Stomach (tissue), 9 donors: ENCODE measurements around the gene ADCY5. TPM values are rescaled to one million over a fixed set of nuclear protein-coding genes. Genes with fewer than 3 reads are reported as not detected.
A peak's percentile ranks its signal among the peaks of the same experiment; 100 is the strongest.

Experiments used
- DNase-seq, 2 donors: peaks; one replicate each; pipeline versions ENCODE4 v3.0.0 to v3.0.0-alpha.2; 2013 to 2019
- H3K27ac ChIP-seq, 5 donors: fragments of 200-600 bp in 4 of 5; sonication (generic) in 4 of 5; one replicate each; pipeline ENCODE4 v1.5.1; 2013 to 2019; ENCODE audit warnings: mild to moderate bottlenecking in 1 of 5, moderate library complexity in 1 of 5
- H3K27me3 ChIP-seq, 3 donors: fragments of 200-600 bp; sonication (generic); one replicate each; pipeline ENCODE4 v1.5.1; 2017 to 2019; ENCODE audit warnings: mixed run types in 1 of 3
- H3K36me3 ChIP-seq, 4 donors: fragments of 200-600 bp; sonication (generic); 1 replicate in 3 of 4; 2 replicates in 1 of 4; pipeline ENCODE4 v1.5.1; 2016 to 2019
- H3K4me1 ChIP-seq, 4 donors: fragments of 200-600 bp; sonication (generic); one replicate each; pipeline ENCODE4 v1.5.1; 2016 to 2019
- H3K4me3 ChIP-seq, 4 donors: fragments of 200-600 bp; sonication (generic) in 3 of 4; one replicate each; pipeline ENCODE4 v1.5.1; 2016 to 2019; ENCODE audit warnings: mild to moderate bottlenecking in 1 of 4
- H3K9me3 ChIP-seq, 4 donors: fragments of 200-600 bp; sonication (generic); one replicate each; pipeline ENCODE4 v1.5.1; 2016 to 2019
- EP300 ChIP-seq: sonication (generic); formaldehyde crosslinking; IDR thresholded peaks from one replicate; pipeline ENCODE4 v1.6.1; 2017; ENCODE audit warnings: antibody characterized with exemption
- POLR2A ChIP-seq, 4 donors: fragments of 450-650 bp; IDR thresholded peaks; one replicate each; pipeline ENCODE4 v1.6.1; 2016; ENCODE audit warnings: antibody characterized with exemption in 4 of 4, control low read depth in 2 of 4, mild to moderate bottlenecking in 1 of 4, moderate library complexity in 1 of 4
- POLR2AphosphoS5 ChIP-seq, 3 donors: sonication (generic); formaldehyde crosslinking; IDR thresholded peaks; one replicate each; pipeline ENCODE4 v1.6.1; 2016; ENCODE audit warnings: antibody characterized with exemption in 3 of 3
- WGBS, 5 donors: extraction: QIAGEN DNeasy Blood & Tissue Kit in 3 of 5; methylation state at CpG; one replicate each; pipeline versions ENCODE4 v1.1.5 to v1.1.7; 2013 to 2018; 5-methylcytosine and 5-hydroxymethylcytosine counted together
- intact Hi-C: fragments of 100-400 bp; cut with DNase I; formaldehyde crosslinking; loops from one replicate; pipeline ENCODE4 v1.15.1; 2023; ENCODE audit warnings: low total_unique reads
- polyA plus RNA-seq, 3 donors: library from polyadenylated mRNA; stranded (reverse); fragments of 200-250 nt; gene quantifications; one replicate each; pipeline ENCODE4 v1.2.3, GENCODE V29; 2013
- total RNA-seq, 5 donors: library from RNA; depleted of rRNA; stranded (reverse); fragments of >200 nt; gene quantifications; one replicate each; pipeline versions ENCODE4 v1.1.0 to v1.2.3, GENCODE V29; 2014 to 2016
- TF ChIP-seq, protein P1 (sequence below), 7 experiments: fragments of 450-650 bp in 4 of 7; fragments of 200-600 bp in 3 of 7; sonication (generic) in 3 of 7; IDR thresholded peaks; one replicate each; pipeline ENCODE4 v1.5.1; 2016 to 2019; ENCODE audit warnings: antibody characterized with exemption in 7 of 7, control low read depth in 2 of 7, mild to moderate bottlenecking in 1 of 7
- donor health status: healthy with polysubstance abuse.
- donor health status: Bipolar disorder and iron deficiency.
- donor health status: healthy.

Gene ADCY5
- total and polyA plus RNA-seq, 8 donors, result 1.8 to 79.9 (median 16.3) TPM

DNA sequence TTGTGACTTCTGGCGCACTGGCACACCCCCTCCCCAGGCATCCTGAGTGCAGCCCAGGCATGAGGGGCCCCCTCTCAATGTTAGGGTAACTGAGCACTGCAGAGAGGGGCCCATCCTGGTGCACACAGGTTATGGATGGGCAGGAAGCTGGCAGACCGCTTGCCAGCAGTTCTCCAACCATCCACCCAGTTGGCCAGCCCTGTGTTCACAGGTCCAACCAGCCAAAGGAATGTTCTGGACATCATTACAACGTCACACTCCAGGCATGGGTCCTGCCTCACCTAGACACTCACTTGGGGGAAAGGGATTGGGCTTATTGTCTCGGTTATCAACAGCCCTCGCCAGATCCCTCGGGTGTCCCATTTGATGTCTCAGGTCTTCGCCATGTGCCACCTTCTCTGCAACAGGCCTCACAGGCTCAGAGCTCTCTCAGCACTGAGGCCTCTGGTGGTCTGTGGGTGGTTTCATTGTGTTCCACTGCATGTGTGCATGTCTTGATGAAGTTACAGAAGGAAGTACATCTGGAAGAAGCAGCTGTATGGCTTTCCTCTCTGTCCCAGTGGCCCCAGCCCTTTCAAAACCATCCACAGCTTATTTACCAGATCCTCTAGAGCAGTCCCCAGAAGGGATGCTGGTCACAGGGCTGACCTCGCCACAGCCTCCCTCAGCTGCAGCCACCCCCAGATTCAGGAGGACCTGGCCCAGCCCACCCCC lies 23.7 kb downstream of the ADCY5 start:
- H3K9me3 ChIP-seq, result no peaks in the 10 kb centered on the region
- H3K27ac ChIP-seq, result peak overlapping the region in 3 of 5 donors; percentile 56 to 89 (median 85)
- peaks cover 0 to 72% (median 43%) of the 10 kb centered on the region in 4 donors for H3K4me1 ChIP-seq
- DNase-seq, result no peak
- H3K36me3 ChIP-seq, result no peaks in the 10 kb centered on the region
- 65 to 88% (median 73%) methylated on average over 6 to 8 of the region's 8 CpGs for WGBS, 5 donors
- no peak for TF ChIP-seq POLR2A (IDR thresholded peaks at IDR 0.05)
- TF ChIP-seq EP300, result no peak
- no peak for TF ChIP-seq POLR2AphosphoS5 (IDR thresholded peaks at IDR 0.05)
- TF ChIP-seq, protein P1, sequence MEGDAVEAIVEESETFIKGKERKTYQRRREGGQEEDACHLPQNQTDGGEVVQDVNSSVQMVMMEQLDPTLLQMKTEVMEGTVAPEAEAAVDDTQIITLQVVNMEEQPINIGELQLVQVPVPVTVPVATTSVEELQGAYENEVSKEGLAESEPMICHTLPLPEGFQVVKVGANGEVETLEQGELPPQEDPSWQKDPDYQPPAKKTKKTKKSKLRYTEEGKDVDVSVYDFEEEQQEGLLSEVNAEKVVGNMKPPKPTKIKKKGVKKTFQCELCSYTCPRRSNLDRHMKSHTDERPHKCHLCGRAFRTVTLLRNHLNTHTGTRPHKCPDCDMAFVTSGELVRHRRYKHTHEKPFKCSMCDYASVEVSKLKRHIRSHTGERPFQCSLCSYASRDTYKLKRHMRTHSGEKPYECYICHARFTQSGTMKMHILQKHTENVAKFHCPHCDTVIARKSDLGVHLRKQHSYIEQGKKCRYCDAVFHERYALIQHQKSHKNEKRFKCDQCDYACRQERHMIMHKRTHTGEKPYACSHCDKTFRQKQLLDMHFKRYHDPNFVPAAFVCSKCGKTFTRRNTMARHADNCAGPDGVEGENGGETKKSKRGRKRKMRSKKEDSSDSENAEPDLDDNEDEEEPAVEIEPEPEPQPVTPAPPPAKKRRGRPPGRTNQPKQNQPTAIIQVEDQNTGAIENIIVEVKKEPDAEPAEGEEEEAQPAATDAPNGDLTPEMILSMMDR (IDR thresholded peaks at IDR 0.05), result no peak
- intact Hi-C loops, result no loop called here
- H3K27me3 ChIP-seq, result peaks cover 0 to 6% (median 0%) of the 10 kb centered on the region in 3 donors
- H3K4me3 ChIP-seq, result no peak overlapping the region

DNA sequence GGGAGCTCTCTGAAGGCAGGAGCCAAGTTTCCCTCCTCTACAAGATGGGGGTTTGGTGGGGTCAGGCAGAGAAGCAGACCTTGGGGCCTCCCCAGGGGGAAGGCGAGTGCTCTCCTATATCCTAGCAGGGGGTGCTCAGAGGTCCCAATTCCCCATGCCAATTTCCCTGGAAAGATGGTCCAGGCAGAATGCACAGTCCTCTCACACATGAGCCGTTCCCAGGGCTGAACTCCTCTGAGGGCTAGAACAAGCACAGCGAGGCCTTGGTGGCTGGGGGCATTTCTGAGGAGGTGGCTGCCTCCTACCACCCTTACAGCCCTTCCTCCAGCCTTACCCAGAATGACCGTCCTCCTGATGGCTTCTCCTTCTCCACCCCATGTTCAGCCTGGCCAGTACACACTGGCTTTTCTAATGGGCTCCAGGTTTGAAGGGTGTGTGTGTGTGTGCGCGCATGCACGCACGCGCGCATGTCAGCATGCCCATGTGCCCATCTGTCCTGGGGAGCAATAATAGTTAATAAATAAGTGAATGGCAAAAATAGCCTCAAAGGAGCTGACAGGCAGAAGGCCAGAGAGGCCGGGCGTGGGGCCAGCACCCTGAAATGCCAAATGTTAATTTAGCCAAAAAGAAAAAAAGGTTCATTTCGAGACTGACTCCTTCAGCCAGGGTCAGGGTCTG lies 24.4 kb downstream of the ADCY5 start:
- H3K4me1 ChIP-seq, result peaks cover 0 to 74% (median 44%) of the 10 kb centered on the region in 4 donors
- TF ChIP-seq POLR2AphosphoS5 (IDR thresholded peaks at IDR 0.05) (peak in 1 of 3 donors; percentile 12), EP300 (no peak), POLR2A (IDR thresholded peaks at IDR 0.05) (no peak)
- TF ChIP-seq, protein P1 (IDR thresholded peaks at IDR 0.05), result no peak

DNA sequence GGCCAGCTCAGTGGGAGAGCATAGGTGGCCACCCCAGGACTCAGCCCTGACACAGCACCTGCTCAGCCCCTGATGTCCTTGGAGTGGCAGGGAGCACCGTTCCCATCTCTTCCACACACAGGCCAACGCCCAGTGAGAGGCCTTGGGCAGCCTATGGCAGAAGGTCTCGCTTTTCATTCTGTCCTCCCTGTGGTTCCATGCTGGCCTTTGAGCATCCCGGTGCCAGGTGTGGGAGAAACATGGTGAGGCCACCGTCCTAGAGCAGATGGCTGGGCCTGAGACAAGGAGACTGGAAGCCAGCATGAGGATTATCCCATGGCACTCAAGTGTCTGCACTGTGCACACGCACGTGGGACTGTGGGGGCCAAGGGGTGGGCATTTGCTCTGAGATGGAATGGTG lies 25.1 kb downstream of the ADCY5 start:
- peaks cover 0 to 6% (median 0%) of the 10 kb centered on the region in 3 donors for H3K27me3 ChIP-seq
- H3K27ac ChIP-seq, result peak overlapping the region in 4 of 5 donors; percentile 33 to 89 (median 68)
- no peaks in the 10 kb centered on the region for H3K36me3 ChIP-seq
- 54 to 76% (median 72%) methylated on average over 5 to 7 of the region's 7 CpGs for WGBS, 5 donors
- TF ChIP-seq POLR2A (IDR thresholded peaks at IDR 0.05), result no peak
- no peak for TF ChIP-seq POLR2AphosphoS5 (IDR thresholded peaks at IDR 0.05)
- TF ChIP-seq EP300, result no peak
- TF ChIP-seq, protein P1 (IDR thresholded peaks at IDR 0.05), result no peak
- DNase-seq, result no peak
- H3K4me1 ChIP-seq, result peaks cover 0 to 80% (median 44%) of the 10 kb centered on the region in 4 donors
- no peak overlapping the region for H3K4me3 ChIP-seq
- intact Hi-C loops, result no loop called here
- no peaks in the 10 kb centered on the region for H3K9me3 ChIP-seq

More for the DNA sequence above, 24.4 kb downstream of the ADCY5 start:
- Histone ChIP-seq H3K27me3 (peaks cover 0 to 6% (median 0%) of the 10 kb centered on the region in 3 donors), H3K4me3 (no peak overlapping the region), H3K9me3 (no peaks in the 10 kb centered on the region), H3K36me3 (no peaks in the 10 kb centered on the region), H3K27ac (peak overlapping the region in 4 of 5 donors; percentile 52 to 89 (median 70))
- intact Hi-C loops, result no loop called here
- DNase-seq, result no peak
- WGBS, 5 donors, result 37 to 71% (median 69%) methylated on average over 13 of the region's 13 CpGs

DNA sequence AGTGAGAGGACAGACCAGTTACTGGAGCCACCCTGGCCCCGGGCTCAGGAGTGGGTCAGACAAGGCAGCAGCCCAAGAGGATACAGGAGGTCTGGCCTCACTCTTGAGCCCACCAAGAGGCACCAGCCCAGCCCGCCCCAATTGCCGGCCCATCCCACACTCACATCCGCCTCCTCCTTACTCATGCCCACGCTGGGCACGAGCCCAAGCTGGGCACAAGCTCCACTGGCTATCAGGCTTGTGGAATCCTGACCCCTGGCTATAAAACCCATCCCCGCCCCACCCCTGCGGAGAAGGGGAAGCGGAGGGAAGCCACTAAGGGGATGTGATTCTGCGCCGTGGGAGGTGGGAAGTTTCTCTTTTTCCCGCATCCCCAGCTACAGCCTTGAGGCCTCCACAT lies 25.9 kb downstream of the ADCY5 start:
- DNase-seq, result no peak
- Histone ChIP-seq H3K27ac (peak overlapping the region in 4 of 5 donors; percentile 33 to 89 (median 68)), H3K4me1 (peaks cover 0 to 85% (median 46%) of the 10 kb centered on the region in 4 donors), H3K9me3 (no peaks in the 10 kb centered on the region), H3K36me3 (no peaks in the 10 kb centered on the region), H3K4me3 (no peak overlapping the region), H3K27me3 (peaks cover 0 to 6% (median 0%) of the 10 kb centered on the region in 3 donors)
- TF ChIP-seq EP300 (no peak), POLR2AphosphoS5 (IDR thresholded peaks at IDR 0.05) (no peak), POLR2A (IDR thresholded peaks at IDR 0.05) (no peak)
- TF ChIP-seq, protein P1 (IDR thresholded peaks at IDR 0.05), result no peak
- 72 to 87% (median 81%) methylated on average over 12 of the region's 12 CpGs for WGBS, 5 donors
- intact Hi-C loops, result no loop called here
